ENCODE results near the gene COL6A3.

Gene COL6A3

GRCh38 chr2:237290261-237290660 lies 123.7 kb downstream of the COL6A3 start:
- TF ChIP-seq YY1 (IDR thresholded peaks at IDR 0.05; ENCODE audit: low read depth) (no peak), TCF12 (IDR thresholded peaks at IDR 0.05; ENCODE audit: low read depth) (no peak), USF1 (IDR thresholded peaks at IDR 0.05) (no peak), TEAD4 (IDR thresholded peaks at IDR 0.05) (no peak), CEBPB (IDR thresholded peaks at IDR 0.05) (no peak), REST (IDR thresholded peaks at IDR 0.05; ENCODE audit: low read depth) (no peak), RAD21 (IDR thresholded peaks at IDR 0.05; ENCODE audit: low read depth) (no peak)
- TF ChIP-seq, protein P1, sequence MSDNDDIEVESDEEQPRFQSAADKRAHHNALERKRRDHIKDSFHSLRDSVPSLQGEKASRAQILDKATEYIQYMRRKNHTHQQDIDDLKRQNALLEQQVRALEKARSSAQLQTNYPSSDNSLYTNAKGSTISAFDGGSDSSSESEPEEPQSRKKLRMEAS (IDR thresholded peaks at IDR 0.05) = no peak

- no peak for TF ChIP-seq RAD21 (IDR thresholded peaks at IDR 0.05; ENCODE audit: low read depth)
- TF ChIP-seq CREB1 (IDR thresholded peaks at IDR 0.05; ENCODE audit: low read depth) = no peak
- TF ChIP-seq NFIC (IDR thresholded peaks at IDR 0.05) = no peak
- no peak for TF ChIP-seq EGR1 (IDR thresholded peaks at IDR 0.05)
- TF ChIP-seq REST (IDR thresholded peaks at IDR 0.05; ENCODE audit: low read depth) = no peak
- TF ChIP-seq TCF12 (IDR thresholded peaks at IDR 0.05; ENCODE audit: low read depth) = no peak
- TF ChIP-seq USF1 (IDR thresholded peaks at IDR 0.05) = no peak
- TF ChIP-seq, protein P1 (IDR thresholded peaks at IDR 0.05) = no peak
- no peak for TF ChIP-seq YY1 (IDR thresholded peaks at IDR 0.05; ENCODE audit: low read depth)
- TF ChIP-seq CEBPB (IDR thresholded peaks at IDR 0.05) = no peak
- TF ChIP-seq TEAD4 (IDR thresholded peaks at IDR 0.05) = no peak
- no peak for TF ChIP-seq EP300 (IDR thresholded peaks at IDR 0.05; ENCODE audit: borderline replicate concordance)
- no peak for TF ChIP-seq FOXM1 (IDR thresholded peaks at IDR 0.05; ENCODE audit: borderline replicate concordance, low read depth)
- TF ChIP-seq ZBTB7A (IDR thresholded peaks at IDR 0.05; ENCODE audit: low read depth) = no peak
- TF ChIP-seq TAF1 (IDR thresholded peaks at IDR 0.05; ENCODE audit: low read depth) = no peak
Observed at GRCh38 chr2:237289139-237289538, 124.8 kb downstream of the COL6A3 start.

DNA sequence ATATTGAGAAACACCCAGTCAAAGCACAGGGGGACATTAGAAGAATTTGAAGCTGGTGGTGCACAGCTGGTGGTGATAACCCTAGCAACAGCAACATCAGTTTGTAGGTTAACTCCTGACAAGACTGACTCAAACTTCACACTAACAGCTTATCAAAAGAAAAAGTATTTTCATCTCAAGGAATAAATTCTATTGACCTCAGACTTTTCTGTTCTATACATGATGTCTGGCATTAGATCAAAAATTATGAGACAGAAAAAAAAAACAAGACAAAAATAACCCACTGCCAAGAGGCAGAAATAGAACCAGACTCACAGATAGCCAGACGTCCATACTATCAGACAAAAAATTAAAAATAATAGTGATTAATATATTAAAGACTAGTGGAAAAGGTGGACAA lies 126.1 kb downstream of the COL6A3 start:
- TF ChIP-seq TCF12 (IDR thresholded peaks at IDR 0.05; ENCODE audit: low read depth) = no peak
- no peak for TF ChIP-seq CEBPB (IDR thresholded peaks at IDR 0.05)
- no peak for TF ChIP-seq TEAD4 (IDR thresholded peaks at IDR 0.05)
- no peak for TF ChIP-seq EGR1 (IDR thresholded peaks at IDR 0.05)
- TF ChIP-seq NFIC (IDR thresholded peaks at IDR 0.05) = no peak
- no peak for TF ChIP-seq RAD21 (IDR thresholded peaks at IDR 0.05; ENCODE audit: low read depth)
- TF ChIP-seq FOXM1 (IDR thresholded peaks at IDR 0.05; ENCODE audit: borderline replicate concordance, low read depth) = no peak
- TF ChIP-seq CREB1 (IDR thresholded peaks at IDR 0.05; ENCODE audit: low read depth) = no peak
- TF ChIP-seq, protein P1 (IDR thresholded peaks at IDR 0.05) = no peak
- TF ChIP-seq REST (IDR thresholded peaks at IDR 0.05; ENCODE audit: low read depth) = no peak
- TF ChIP-seq ZBTB7A (IDR thresholded peaks at IDR 0.05; ENCODE audit: low read depth) = no peak
- no peak for TF ChIP-seq USF1 (IDR thresholded peaks at IDR 0.05)
- no peak for TF ChIP-seq TAF1 (IDR thresholded peaks at IDR 0.05; ENCODE audit: low read depth)
- no peak for TF ChIP-seq YY1 (IDR thresholded peaks at IDR 0.05; ENCODE audit: low read depth)
- TF ChIP-seq EP300 (IDR thresholded peaks at IDR 0.05; ENCODE audit: borderline replicate concordance) = no peak

All from Ishikawa (cell line).